Measurements from ENCODE around the gene MPHOSPH8. TPM values are rescaled to one million over a fixed set of nuclear protein-coding genes. Genes with fewer than 3 reads are reported as not detected.

Gene MPHOSPH8
- total RNA-seq, 4 donors from 2014 or later, result 17.4 to 65.3 (median 42.2) TPM

GRCh38 chr13:19590423-19590822, 43.0 kb upstream of the MPHOSPH8 start:
- no peak overlapping the region for H3K27ac ChIP-seq
- no peaks in the 10 kb centered on the region for H3K36me3 ChIP-seq
- no peak overlapping the region for H3K4me3 ChIP-seq
- DNase-seq, result no peak
- no peaks in the 10 kb centered on the region for H3K4me1 ChIP-seq
- TF ChIP-seq, protein P1, sequence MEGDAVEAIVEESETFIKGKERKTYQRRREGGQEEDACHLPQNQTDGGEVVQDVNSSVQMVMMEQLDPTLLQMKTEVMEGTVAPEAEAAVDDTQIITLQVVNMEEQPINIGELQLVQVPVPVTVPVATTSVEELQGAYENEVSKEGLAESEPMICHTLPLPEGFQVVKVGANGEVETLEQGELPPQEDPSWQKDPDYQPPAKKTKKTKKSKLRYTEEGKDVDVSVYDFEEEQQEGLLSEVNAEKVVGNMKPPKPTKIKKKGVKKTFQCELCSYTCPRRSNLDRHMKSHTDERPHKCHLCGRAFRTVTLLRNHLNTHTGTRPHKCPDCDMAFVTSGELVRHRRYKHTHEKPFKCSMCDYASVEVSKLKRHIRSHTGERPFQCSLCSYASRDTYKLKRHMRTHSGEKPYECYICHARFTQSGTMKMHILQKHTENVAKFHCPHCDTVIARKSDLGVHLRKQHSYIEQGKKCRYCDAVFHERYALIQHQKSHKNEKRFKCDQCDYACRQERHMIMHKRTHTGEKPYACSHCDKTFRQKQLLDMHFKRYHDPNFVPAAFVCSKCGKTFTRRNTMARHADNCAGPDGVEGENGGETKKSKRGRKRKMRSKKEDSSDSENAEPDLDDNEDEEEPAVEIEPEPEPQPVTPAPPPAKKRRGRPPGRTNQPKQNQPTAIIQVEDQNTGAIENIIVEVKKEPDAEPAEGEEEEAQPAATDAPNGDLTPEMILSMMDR (IDR thresholded peaks at IDR 0.05), result no peak
- TF ChIP-seq POLR2A (IDR thresholded peaks at IDR 0.05), result no peak
- intact Hi-C loops (cut with DNase I; ENCODE audit: low total_unique reads), result no loop called here
- H3K9me3 ChIP-seq, result no peaks in the 10 kb centered on the region
- no peaks in the 10 kb centered on the region for H3K27me3 ChIP-seq

GRCh38 chr13:19591864-19592263, 41.6 kb upstream of the MPHOSPH8 start:
- Histone ChIP-seq H3K4me1 (no peaks in the 10 kb centered on the region), H3K27ac (no peak overlapping the region), H3K27me3 (no peaks in the 10 kb centered on the region), H3K4me3 (no peak overlapping the region), H3K36me3 (no peaks in the 10 kb centered on the region), H3K9me3 (no peaks in the 10 kb centered on the region)
- no peak for DNase-seq
- intact Hi-C loops (cut with DNase I; ENCODE audit: low total_unique reads), result no loop called here
- no peak for TF ChIP-seq POLR2A (IDR thresholded peaks at IDR 0.05)
- TF ChIP-seq, protein P1 (IDR thresholded peaks at IDR 0.05), result no peak

GRCh38 chr13:19592657-19593180, 40.7 kb upstream of the MPHOSPH8 start:
- Histone ChIP-seq H3K4me1 (no peaks in the 10 kb centered on the region), H3K27me3 (no peaks in the 10 kb centered on the region), H3K36me3 (no peaks in the 10 kb centered on the region), H3K4me3 (no peak overlapping the region), H3K27ac (no peak overlapping the region), H3K9me3 (no peaks in the 10 kb centered on the region)
- intact Hi-C loops (cut with DNase I; ENCODE audit: low total_unique reads), result no loop called here
- no peak for DNase-seq
- TF ChIP-seq POLR2A (IDR thresholded peaks at IDR 0.05), result no peak
- TF ChIP-seq, protein P1 (IDR thresholded peaks at IDR 0.05), result no peak

DNA sequence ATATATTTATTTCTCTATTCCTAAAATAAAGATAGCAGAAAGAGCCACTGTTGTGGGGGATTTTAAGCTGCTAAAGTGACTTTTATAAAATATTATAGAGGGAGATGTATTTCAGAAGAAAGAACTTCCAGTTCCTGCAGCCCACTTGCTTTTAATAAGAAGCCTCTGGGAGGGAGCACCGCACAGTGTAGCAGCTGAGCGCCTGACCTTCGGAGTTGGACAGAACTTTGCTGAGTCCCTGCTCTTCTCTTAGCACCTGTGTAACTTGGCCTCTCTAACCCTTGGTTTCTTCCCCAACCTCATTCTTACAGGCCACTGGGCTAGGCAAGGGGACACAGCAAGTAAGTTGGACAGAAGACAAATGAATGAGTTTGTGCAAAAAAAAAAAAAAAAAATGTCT, 37.4 kb upstream of the MPHOSPH8 start:
- H3K4me1 ChIP-seq, result no peaks in the 10 kb centered on the region
- H3K4me3 ChIP-seq, result no peak overlapping the region
- intact Hi-C loops (cut with DNase I; ENCODE audit: low total_unique reads), result no loop called here
- no peak overlapping the region for H3K27ac ChIP-seq
- no peaks in the 10 kb centered on the region for H3K9me3 ChIP-seq
- no peak for DNase-seq
- H3K36me3 ChIP-seq, result no peaks in the 10 kb centered on the region
- H3K27me3 ChIP-seq, result peaks cover 0 to under 1% of the 10 kb centered on the region in 2 donors
- no peak for TF ChIP-seq POLR2A (IDR thresholded peaks at IDR 0.05)
- TF ChIP-seq, protein P1 (IDR thresholded peaks at IDR 0.05), result no peak

GRCh38 chr13:19596960-19597361, 36.5 kb upstream of the MPHOSPH8 start:
- Histone ChIP-seq H3K27ac (no peak overlapping the region), H3K36me3 (no peaks in the 10 kb centered on the region), H3K9me3 (no peaks in the 10 kb centered on the region), H3K4me3 (no peak overlapping the region), H3K4me1 (peaks cover 0 to 5% of the 10 kb centered on the region in 2 donors), H3K27me3 (peaks cover 3 to 4% of the 10 kb centered on the region in 2 donors)
- DNase-seq, result no peak
- intact Hi-C loops (cut with DNase I; ENCODE audit: low total_unique reads), result no loop called here
- TF ChIP-seq, protein P1 (IDR thresholded peaks at IDR 0.05), result no peak
- no peak for TF ChIP-seq POLR2A (IDR thresholded peaks at IDR 0.05)
